ENCODE results near the gene ENTPD7.
"Not testable (repeated sequence)": the region's sequence is repeated elsewhere in the genome, so short reads cannot be mapped to it uniquely, and the experiment has no call there.

Gene ENTPD7

DNA sequence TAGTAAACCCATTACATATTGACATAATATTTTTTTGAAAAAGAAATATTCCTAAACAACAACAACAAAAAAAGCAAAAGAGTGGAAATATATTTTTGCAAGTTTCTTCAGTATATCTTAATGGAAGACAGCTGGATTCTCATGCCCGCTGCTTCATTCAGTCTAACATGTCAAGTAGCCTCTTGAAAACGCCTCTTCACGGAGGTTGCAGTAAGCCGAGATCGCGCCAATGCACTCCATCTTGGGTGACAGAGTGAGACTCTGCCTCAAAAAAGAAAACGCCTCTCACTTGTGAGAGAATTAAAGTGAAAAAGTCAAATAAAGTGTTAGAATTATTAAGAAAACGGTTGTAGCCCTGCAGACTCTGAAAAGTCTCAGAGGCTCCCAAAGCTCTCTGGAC lies 74.1 kb downstream of the ENTPD7 start:
- DNase-seq = no peak
- in situ Hi-C loops (cut with MboI; ENCODE audit: low pct_unique_long_range_greater_than_20kb, low sequenced_read_pairs) = no loop called here

DNA sequence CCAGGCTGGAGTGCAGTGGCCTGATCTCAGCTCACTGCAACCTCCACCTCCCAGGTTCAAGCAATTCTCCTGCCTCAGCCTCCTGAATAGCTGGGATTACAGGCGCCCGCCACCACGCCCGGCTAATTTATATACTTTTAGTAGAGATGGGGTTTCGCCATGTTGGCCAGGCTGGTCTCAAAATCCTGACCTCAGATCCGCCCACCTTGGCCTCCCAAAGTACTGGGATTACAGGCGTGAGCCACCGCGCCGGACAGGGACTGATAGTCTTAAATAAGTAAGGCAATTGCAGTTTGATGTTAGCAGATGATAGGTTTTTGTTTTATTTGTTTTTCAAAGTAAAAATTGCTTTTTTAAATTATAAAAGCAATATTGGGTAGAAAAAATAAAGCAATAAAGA lies 74.8 kb downstream of the ENTPD7 start:
- in situ Hi-C loops (cut with MboI; ENCODE audit: low pct_unique_long_range_greater_than_20kb, low sequenced_read_pairs); DNase-seq: not testable (repeated sequence)

DNA sequence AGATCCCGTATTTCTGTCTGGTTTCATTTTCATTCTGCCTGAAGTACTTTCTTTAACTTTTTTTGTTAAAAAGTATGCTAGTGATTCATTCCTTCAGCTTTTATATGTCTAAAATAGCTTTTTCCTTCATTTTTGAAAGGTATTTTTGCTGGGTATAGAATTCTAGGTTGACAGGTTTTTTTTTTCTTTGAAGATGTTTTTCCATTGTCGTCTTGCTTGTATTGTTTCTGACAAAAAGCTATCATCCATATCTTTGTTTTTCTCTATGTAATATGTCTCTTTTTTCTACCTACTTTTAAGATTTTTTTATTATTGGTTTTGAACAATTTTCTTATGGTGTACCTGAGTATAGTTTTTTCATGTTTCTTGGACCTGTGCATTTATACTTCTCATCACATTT lies 81.0 kb downstream of the ENTPD7 start:
- in situ Hi-C loops (cut with MboI; ENCODE audit: low pct_unique_long_range_greater_than_20kb, low sequenced_read_pairs) = no loop called here
- no peak for DNase-seq

DNA sequence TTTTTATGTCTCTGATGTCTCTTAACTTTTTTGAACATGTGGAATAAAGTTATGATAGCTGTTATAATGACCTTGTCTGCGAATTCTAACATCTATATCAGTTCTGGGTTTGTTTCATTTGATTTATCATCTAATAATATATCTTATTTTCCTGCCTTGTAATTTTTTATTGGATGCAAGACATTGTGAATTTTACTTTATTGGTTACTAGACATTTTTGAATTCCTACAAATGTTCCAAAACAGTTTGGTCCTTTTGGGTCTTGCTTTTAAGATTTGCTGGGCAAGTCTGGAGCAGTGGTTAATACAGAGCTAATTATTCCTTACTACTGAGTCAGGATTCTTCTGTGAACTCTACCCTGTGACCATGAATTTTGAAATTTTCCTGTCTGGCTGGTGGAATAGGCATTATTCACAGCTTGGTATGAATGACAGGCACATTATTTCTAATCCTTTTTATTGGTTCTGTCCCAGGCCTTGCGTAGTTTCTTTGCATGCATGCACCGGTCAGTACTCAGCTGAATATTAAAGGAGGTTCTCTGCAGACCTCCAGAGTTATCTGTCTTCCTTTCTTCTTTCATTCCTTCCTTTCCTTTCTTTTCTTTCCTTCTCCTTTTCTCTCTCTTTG lies 81.7 kb downstream of the ENTPD7 start:
- no peak for DNase-seq
- in situ Hi-C loops (cut with MboI; ENCODE audit: low pct_unique_long_range_greater_than_20kb, low sequenced_read_pairs) = no loop called here

DNA sequence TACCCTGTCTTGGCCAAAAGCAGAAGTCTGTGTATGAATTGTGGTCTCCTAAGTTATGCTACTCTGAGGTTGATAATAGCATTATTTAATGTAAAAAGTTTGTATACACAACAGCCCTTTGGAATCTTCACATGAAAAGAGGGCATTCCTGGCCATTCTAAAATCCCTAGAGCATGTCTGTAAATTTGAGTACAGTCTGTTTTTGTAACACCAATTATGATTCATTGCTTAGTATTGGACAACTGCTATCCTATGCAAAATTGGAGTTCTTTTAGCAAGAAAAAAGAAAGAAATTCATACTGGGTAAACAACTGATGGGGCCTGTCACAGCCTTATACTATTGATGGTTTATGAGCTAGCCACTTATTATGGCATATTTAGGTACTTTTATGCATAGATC lies 82.9 kb downstream of the ENTPD7 start:
- in situ Hi-C loops (cut with MboI; ENCODE audit: low pct_unique_long_range_greater_than_20kb, low sequenced_read_pairs) = no loop called here
- no peak for DNase-seq

DNA sequence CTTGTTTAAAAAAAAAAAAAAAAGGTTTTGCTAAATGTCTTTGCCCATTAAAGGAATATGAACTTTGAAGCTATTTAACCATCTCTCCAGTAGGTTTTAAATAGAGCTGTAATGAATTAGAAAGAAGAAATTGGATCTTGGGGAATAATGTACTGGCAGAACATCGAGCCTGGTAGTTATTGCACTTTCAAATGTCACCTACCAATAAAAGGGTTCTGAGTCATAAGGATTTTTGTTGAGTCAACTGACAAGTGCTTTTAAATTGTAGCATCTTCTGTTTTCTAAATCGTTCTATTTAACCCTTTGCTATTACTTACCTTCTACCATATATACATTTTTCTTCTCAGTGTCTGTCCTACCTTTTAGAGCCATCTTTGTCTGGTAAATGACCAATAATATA lies 83.4 kb downstream of the ENTPD7 start:
- DNase-seq = no peak
- in situ Hi-C loops (cut with MboI; ENCODE audit: low pct_unique_long_range_greater_than_20kb, low sequenced_read_pairs) = no loop called here

DNA sequence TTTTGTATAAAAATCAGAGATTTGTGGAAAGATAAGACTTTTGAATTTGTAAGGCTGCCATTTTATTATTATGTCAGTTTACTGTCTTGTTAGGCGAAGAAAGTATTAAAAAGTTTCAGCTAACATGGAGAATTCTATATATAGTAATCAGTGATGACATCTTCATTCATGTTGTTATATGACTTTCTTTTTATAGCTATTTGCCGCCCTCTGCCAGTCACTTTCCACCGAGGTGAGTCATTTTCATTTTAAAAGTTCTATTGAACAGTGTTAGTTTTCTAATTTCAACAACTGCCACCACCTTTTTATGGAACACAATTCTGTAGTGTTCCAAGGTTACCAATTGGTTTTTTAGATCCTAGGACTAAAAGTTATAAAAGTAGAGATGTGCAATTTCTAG lies 84.5 kb downstream of the ENTPD7 start:
- in situ Hi-C loops (cut with MboI; ENCODE audit: low pct_unique_long_range_greater_than_20kb, low sequenced_read_pairs) = no loop called here
- DNase-seq = no peak

DNA sequence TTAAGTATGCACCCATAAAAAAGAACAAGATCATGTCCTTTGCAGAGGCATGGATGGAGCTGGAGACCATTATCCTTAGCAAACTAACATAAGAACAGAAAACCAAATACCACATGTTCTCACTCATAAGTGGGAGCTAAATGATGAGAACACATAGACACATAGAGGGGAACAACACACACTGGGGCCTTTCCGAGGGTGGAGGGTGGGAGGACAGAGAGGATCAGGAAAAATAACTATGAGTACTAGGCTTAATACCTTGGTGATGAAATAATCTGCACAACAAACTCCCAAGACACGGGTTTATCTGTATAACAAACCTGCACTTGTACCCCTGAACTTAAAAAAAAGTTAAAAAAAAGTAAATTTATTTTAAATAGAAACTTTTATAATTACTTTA lies 86.9 kb downstream of the ENTPD7 start:
- in situ Hi-C loops (cut with MboI; ENCODE audit: low pct_unique_long_range_greater_than_20kb, low sequenced_read_pairs); DNase-seq: not testable (repeated sequence)

DNA sequence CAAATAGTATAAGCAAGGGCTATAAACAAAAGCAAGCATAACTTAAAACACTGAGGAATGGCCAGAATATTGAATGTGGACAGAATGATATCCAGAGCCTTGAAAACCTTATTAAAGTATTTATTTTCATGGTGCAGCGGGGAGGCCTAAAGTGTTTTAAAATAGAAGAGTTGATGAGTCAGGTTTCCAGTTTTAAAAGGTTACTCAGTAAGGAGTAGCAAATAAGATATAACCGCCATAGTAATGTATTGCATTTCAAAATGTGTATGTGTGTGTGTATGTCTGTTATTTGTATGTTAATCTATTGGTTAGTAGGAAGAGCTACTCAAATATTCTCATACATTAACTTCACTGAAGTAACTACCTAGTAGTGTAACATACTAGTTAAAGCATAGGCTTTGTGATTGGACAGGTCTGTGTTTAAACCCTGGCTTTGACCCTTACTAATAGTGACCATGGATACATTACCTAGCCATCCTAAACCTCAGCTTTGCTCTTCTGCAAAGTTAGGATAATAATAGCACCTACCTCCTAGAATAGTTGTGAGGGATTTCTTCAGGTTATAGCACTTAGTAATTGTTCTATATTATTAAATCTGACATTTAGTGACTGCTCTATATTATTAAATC lies 89.6 kb downstream of the ENTPD7 start:
- in situ Hi-C loops (cut with MboI; ENCODE audit: low pct_unique_long_range_greater_than_20kb, low sequenced_read_pairs) = no loop called here
- DNase-seq = no peak

DNA sequence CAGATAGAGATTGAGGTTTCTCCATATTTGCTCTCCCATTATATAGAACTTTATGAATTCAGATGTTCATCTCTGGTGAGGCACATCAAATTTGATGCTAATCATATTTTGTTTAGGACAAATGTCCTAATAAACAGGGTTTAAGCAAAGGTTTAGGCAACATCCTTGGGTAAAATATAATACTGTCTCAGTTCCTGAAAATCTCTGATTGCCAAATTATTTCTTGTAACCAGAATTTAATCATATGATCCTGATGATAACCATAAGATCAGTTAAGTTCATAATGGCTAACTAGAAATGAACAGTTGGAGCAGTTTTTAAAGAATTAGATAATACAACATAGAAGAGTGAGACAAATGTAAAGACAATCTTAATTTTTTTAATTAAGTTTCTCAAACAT lies 91.3 kb downstream of the ENTPD7 start:
- DNase-seq = no peak
- in situ Hi-C loops (cut with MboI; ENCODE audit: low pct_unique_long_range_greater_than_20kb, low sequenced_read_pairs) = no loop called here

DNA sequence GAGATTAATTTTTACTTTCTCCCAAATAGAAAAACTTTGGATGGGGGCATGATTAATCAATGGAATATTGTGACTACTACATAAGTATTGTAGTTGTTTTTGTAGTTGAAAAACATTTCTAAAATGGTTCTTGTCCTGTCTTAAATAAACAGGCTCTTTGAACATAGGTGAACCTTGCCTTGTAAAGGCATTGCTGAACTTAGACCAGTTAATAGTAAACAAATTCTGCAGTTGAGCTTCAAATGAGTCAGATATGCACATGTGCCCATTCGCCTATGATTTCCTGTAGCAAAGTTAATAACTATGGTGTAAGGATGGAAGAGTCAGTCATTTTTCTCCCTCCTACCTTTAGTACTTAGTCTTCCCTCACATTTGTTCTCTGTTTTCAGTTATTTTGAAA lies 95.4 kb downstream of the ENTPD7 start:
- in situ Hi-C loops (cut with MboI; ENCODE audit: low pct_unique_long_range_greater_than_20kb, low sequenced_read_pairs) = no loop called here
- no peak for DNase-seq
